IPS-NIHi11 (cell line): ENCODE results near the gene IDE.
"Not testable (repeated sequence)": the region's sequence is repeated elsewhere in the genome, so short reads cannot be mapped to it uniquely, and the experiment has no call there.

Source experiments
- DNase-seq: peaks from one replicate; pipeline ENCODE4 v3.0.0; 2012; ENCODE audit warnings: mixed read lengths, low spot score

The IDE gene

DNA sequence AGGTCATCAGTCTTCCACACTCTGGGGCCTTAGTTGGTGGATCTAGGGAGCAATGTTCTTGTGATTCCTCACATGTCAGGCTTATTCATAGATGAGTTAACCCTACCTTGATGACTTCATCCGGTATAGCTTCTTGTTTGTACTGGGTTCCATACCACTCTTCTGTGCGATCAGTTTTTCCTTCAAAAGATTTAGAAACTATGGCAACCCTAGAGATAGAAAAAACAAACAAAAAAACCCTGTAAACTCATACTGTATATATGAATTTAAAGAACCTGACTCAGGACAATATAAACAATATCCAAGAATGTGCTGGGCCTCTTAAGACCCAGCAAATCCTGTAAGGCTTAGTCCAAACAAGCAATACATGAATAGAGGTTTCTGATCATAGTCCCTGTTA, 83.5 kb downstream of the IDE start:
- DNase-seq: no peak

DNA sequence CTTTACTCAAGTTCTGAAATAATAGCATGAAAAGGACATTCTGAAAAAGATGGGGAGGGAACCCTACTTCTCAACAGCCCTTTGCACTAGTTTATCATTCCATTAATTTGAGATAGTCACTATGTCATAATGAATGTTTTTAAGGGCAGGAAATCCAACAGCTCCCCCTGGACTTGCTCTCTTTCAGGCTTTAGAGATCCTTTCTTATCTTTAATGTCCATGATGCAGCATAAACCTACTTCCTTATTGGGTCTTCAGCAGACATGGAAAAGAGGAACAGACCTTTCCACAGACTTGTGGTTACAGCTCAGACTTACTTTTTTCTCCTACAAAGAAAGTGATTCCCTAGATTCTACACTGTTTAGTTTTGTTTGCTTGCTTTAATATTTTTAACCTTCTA, 87.3 kb downstream of the IDE start:
- DNase-seq: no peak

DNA sequence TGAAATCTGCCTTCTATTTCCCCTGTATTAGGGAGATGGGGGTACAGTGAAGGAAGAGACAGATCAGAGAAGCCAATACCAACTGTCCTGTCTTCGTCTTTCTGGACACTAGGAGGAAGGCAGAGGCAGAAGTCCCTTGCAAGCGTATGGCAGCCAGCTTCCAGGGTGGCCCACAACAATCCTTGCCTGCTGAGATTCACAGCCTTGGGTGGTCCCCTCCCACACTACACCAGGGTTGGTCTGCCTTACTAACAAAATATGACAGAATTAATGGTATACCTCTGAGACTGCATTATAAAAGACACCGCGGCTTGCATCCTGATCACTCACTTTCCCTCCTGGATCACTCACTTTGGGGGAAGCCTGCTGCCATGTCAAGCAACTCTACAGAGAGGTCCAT, 90.4 kb downstream of the IDE start:
- no peak for DNase-seq

DNA sequence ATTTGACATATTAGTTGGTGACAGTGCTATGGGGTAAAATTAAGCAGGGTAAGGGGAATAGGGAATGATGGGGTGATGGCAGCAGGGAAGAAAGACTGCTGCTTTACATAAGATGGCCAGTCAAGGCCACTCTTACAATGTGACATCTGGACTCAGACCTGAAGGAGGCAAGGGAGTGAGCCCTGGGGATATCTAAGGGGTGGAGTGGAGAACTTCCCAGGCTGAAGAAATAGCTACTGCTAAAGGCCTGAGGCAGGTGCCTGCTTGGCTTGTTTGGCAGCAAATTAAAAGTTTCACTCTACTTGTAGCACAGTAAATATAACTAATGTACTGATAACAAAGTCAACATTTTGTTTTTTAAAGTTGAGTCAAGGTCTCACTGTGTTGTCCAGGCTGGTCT, 93.5 kb downstream of the IDE start:
- DNase-seq: no peak

DNA sequence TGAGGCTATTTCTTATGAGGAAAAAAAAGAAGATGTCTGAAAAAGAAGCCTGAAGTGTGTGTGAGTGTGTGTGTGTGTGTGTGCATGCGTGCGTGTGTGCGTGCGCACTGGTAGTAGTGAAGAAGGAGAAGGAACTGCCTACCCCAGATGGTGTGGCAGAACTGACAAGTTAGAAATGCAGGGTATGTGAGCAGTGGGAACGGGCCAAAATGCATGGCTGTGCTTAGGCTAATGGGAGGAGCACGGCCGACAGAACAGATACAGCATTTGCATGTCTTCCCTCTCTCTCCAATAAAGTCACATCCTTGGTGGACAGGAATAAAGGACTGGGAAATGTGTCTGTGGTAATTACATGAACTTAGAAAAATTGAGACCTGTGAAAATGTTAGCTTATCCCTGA, 94.3 kb downstream of the IDE start:
- DNase-seq: no peak

DNA sequence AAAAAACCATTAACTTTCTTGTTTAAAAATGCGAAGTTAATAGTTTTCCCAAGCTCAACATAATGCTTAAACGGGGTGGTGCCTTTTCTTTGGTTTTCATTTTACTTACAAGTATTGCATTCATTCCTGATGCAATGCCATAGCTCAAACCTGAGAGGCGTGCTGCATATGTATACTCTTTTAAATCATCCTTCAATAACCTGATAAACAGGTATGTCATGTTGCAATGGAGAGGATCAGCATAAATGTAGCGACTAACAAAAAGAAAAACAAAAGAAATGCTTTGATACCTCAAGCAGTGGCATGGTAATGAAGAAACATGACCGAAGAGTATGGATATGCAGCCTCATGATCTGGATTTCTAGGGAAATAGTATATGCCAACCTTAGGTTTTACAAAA, 95.4 kb downstream of the IDE start:
- DNase-seq: no peak

DNA sequence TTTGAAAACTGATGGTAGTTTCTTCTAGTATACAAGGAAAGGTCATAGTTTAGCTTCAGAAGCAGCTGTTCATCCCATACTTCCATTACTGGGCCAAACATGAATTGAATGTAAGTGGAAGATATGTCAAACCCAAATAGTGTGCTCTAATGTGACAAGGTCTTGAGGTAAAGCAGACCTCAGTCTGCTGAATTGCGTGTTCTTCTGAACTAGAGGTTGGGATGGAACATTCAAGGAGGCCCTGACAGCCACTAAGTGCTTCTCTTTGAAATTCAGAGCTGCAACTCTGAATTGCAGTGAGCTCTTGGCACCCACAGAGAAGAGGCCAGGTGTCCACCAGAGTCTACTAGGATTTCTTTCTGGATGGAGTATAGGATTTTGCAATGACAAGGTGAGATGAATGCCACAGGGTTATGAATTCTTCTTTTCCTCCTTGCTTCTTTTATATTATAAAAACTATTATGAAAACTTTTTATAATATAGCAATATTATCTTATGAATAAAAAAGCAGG, 98.5 kb downstream of the IDE start:
- DNase-seq: no peak

DNA sequence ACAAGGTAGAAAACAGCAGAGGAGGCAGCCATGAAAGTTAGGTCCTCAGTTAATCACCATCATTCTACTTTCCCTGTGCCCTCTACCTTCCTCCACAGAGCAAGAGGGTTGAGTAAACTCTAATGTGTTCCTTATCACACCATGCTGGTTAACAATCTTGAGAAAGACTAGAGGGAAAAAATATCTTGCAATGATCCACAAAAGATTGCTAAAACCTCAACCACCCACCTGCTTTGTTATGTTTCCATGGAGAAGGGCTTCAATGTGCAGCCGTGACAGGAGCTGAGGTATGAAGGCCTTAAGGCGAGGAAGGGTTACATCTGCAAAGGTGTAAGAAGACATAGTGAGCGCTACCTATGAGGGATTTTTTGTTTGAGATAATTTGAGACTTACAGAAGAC, 103.9 kb downstream of the IDE start:
- no peak for DNase-seq

DNA sequence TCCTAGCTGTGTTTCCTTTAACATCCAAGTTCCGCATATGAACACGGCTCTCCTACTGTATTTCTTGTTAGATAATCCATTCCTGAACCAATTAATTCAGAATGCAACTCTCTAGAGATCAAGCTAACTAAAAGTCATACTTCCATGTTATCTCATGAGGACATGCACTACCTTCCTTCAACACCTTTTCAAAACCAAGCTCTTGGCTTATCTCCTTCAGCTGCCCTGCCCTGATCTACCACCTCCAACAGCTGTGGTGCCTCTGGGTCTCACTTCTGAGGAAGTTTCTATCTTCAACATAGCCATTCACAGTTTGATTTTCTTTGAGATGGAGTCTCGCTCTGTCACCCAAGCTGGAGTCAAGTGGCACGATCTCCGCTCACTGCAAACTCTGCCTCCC, 109.5 kb downstream of the IDE start:
- no peak for DNase-seq

DNA sequence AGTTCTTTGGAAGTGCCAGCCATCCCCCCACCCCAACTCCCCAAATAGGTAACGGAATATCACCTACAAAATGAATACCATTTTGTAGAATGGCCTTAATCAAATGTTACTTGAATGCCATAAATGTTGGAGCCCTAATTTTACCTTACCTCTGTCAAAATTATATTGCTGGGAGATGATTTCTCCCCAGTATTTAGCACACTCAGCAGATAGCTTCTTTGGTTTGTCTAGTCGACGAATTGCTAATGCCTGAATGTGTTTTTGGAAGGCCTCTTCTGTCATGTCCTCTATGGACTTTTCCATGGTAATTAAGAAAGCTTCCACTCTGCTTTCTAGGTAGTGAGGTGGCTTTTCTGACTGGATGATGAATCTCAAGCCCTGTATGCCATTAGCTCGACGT, 110.3 kb downstream of the IDE start:
- DNase-seq: no peak

DNA sequence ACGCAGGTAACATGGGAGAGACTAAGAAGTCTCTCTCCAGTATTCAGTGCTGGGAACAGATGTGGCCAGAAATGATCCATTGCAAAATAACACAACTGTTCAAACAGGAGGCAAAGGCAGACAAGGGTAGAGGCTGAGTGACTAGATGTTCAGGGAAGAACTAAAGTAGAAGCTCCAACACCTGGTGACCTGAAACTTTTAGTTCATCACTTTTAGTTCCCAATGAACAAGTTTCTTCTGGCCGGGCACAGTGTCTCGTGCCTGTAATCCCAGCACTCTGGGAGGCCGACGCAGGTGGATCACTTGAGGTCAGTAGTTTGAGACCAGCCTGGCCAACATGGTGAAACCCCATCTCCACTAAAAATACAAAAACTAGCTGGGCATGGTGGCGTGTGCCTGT, 118.9 kb downstream of the IDE start:
- DNase-seq: not testable (repeated sequence)

DNA sequence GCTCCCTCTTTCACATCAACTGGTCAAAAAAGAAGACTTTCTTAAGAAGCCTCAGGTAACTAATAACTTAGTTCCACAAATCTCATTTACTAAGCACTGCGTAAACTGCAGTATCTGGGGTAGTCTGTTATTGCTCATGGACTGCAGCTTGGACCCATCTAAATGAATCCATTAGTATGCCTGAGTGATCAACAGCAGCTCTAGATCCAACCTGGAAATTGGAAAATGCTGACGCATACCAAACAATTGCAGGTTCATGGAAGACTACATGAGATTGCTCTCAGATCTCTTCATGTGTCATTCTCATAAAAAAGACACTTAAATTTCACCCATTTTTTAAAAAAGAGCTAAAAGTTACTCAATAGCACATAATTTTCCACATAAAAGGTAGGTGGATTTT, 121.6 kb downstream of the IDE start:
- DNase-seq: no peak

DNA sequence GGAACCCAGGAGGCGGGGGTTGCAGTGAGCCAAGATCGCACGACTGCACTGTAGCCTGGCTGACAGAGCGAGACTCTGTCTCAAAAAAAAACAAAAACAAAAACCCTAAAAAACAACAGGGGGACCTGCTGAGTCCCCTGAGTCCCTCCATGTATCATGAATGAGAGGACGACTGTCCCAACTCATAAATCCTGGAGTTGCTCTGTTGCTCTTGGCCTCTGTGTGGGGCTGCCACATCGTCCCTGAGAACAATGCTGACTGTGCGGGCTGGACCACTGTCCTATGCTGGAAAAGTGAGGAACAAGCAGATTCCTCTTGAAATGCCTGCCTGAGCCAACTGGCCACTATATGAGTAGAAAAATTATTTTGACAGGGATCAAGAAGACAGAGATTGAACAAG, 122.5 kb downstream of the IDE start:
- DNase-seq: no peak

DNA sequence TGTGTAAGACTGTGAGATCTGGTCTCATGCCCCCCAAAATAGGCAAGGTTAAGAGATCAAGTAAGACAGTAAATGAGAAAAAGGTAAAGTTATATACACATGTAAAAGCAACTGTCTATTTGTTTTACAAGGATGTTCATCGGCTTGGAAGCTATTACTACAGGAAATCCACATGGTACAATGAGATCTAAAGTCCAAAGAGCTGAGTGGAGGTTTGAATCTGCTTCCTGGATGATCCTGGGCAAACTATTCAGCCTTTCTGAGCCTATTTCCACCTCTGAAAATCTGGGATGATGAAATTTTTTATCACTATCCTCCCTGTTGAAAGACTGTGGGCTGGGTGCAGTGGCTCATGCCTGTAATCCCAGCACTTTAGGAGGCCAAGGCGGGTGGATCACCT, 123.0 kb downstream of the IDE start:
- no peak for DNase-seq

DNA sequence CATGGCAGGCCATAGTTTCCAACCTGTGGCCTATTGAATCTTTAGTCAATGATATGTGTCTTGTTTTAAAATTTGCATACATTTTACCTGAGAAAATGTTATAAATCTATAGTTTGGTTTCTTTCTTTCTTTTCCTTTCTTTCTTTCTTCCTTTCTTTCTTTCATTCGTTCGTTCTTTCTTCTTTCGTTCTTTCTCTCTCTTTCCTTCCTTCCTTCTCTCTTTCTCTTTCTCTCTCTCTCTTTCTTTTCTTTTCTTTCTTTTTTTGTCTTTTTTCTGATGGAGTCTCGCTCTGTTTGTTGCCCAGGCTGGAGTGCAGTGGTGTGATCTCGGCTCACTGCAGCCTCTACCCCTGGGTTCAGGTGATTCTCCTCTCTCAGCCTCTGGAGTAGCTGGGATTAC, 133.3 kb downstream of the IDE start:
- no peak for DNase-seq

DNA sequence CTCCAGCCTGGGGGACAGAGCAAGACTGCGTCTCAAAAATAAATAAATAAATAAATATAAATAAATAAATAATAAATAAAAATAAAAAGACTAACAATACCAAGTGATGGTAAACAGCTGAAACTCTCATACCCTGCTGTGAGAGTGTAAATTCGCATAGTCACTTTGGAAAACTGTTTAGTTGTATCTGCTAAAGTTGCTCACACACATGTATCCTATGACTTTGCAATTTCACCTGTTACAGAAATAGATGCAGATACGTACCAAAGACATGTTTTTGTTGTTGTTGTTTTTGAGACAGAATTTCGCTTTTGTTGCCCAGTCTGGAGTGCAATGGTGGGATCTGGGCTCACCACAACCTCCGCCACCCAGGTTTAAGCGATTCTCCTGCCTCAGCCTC, 135.7 kb downstream of the IDE start:
- DNase-seq: no peak

DNA sequence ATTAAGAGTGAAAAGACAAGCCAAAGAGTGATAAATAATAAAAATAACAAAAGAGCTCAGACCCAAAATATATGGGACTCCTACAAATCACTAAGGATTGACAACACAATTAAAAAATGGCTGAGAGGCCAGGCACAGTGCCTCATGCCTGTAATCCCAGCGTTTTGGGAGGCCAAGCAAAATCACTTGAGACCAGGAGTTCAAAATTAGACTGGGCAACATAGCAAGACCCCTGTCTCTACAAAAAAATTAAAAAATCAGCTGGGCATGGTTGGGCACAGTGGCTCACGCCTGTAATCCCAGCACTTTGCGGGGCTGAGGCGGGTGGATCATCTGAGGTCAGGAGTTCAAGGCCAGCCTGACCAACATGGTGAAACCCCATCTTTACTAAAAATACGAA, 137.3 kb downstream of the IDE start:
- no peak for DNase-seq

DNA sequence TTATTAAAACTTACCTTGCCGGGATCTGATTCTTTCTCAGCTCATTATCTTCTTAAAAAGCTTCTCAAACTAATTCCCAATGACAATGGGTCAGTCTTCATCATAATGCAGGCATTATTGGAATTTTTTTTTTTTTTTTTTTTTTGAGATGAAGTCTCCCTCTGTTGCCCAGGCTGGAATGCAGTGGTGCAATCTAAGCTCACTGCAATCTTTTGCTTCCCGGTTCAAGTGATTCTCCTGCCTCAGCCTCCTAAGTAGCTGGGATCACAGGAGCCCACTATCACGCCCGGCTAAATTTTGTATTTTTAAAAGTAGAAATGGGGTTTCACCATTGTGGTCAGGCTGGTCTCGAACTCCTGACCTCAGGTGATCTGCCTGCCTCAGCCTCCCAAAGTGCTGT, 137.8 kb downstream of the IDE start:
- DNase-seq: not testable (repeated sequence)

DNA sequence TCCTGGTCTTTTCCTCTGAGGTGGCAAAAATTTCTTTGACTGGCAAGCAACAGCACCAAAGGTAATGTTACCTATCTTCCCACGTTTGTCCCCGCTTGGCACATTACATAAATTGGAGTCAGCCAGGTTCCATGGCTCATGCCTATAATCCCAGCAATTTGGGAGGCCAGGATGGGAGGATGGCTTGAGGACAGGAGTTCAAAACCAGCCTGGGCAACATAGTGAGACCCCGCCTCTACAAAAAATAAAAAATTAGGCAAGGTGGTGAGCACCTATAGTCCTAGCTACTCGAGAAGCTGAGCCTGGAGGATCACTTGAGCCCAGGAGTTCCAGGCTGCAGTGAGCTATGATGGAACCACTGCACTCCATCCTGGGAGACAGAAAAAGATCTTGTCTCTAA, 139.5 kb downstream of the IDE start:
- DNase-seq: no peak

DNA sequence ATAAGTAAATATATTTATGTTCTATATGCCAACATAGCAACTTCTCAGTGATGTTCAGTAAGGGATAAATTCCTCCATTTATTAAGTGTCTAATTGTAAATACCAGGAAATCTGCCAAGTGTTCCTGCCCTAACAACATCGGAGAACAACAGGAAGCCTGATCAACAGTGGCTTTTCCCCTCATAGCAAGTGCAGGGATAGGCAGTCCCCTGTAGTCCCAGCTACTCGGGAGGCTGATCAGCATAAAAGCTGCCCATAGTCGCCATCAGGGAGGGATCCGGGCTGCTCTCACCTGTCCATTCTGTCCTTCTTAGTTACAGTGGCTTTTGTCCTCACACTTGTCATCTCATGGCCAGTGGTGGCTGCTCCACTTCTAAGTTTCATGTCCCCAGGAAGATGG, 141.3 kb downstream of the IDE start:
- no peak for DNase-seq

DNA sequence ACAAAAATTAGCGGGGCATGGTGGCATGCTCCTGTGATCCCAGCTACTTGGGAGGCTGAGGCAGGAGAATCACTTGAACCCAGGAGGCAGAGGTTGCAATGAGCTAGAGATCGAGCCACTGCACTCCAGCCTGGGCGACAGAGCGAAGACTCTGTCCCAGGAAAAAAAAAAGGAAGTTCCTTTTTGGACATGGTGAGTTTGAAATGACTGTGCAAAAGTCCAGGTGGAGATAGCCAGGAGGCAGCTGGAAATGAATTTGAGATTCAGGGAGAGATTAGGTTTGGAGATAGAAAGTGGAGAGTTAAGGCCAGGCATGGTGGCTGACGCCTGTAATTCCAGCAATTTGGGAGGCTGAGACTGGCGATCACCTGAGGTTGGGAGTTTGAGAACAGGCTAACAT, 143.8 kb downstream of the IDE start:
- DNase-seq: no peak

DNA sequence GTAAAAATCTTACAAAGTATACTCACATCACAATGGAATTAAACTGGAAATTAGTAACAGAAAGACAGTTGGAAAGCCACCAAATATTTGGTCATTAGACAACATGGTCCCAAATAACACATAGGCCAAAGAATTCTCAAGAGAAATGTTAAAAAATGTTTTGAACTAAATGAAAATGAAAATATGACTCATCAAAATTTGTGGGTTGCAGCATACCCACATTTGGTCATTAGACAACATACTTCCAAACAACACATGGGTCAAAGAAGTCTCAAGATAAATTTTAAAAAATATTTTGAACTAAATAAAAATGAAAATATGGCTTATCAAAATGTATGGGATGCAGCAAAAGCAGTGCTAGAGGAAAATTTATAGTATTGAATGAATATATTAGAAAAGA, 152.3 kb downstream of the IDE start:
- DNase-seq: no peak

DNA sequence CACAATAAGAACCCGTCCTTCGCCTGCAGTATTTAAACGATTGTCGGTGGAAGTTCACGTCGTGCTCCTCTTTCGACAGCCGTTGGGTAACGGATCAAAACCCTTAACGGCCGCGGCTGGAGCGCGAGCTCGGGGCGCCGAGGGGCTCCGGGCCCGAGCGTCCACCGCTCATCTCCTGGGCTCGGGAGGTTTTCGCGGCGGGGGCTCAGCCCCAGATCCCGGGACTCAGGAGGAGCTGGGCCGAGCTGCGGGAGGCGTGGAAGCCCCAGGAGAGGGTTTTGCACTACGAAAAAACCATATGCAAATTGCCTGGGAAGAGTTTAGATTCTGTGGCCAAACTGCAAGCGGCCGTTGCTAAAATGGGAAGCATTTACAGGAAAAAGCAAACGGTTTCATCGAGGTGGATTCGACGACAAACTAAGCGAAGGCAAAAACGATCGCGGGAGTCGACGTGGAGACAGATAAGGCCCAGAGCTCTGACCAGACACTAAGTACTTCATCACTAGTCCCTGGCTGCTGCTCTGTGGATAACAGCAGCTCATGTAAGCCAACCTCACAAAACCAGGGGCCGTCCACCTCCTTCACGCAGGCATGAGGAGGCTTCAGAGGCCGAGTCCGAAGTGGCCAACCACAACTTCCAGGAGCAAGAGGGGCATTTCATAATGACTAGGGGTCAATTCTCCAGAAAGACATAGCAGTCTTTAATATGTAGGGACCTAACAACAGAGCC, 153.2 kb downstream of the IDE start:
- DNase-seq: peak; percentile 54

DNA sequence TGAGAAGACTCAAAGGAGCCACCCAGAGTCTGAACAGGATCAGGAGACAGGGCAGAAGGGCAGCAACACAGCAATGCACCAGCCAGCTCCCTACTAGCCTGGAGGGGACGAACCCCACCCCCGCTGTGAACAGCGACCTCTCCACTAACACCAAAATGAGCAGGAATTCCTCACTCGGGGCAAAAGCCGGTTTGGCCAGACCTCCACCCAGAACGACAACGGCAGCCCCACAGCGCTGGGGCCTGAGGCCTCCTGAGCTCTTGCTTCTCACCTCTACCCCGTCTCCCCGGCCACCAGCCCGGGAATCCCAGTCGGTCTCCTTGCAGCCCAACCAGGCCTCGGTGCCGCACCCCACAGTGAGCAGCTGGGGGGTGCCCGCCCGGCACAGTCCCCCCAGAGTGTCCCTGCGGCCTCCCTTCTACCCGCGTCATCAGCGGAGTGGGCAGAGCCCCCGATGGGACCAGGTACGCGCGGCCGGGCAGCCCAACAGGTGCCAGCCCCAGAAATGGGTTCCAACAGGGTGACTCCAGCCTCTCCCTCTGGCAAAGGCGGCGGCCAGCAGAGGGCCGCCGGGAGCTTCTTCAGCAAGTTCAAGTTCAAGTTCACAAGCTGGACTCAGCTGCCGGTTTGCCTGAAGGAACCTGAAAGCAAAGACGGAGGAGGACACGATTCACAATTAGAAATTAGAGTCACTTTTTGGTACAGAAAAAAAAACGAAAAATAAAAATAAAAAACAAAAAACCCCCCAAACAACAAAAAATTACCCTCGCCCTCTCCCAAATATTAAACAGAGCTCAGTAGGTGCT, 153.9 kb downstream of the IDE start:
- DNase-seq: peak; percentile 72
